Midbrain (tissue), 1 donor: ENCODE data around the gene NSD2.
A peak's percentile ranks its signal among the peaks of the same experiment; 100 is the strongest.

Source experiments
- DNase-seq: peaks from one replicate; lab custom pipeline; 2025; lab: John Stamatoyannopoulos, UW

NSD2 gene

GRCh38 chr4:1864076-1865008 is 6.9 kb upstream of the NSD2 start:
- no peak for DNase-seq

GRCh38 chr4:1866189-1866661 is 5.0 kb upstream of the NSD2 start:
- DNase-seq = no peak

- no peak for DNase-seq
Measured at GRCh38 chr4:1868293-1868692, 2.9 kb upstream of the NSD2 start.

DNA sequence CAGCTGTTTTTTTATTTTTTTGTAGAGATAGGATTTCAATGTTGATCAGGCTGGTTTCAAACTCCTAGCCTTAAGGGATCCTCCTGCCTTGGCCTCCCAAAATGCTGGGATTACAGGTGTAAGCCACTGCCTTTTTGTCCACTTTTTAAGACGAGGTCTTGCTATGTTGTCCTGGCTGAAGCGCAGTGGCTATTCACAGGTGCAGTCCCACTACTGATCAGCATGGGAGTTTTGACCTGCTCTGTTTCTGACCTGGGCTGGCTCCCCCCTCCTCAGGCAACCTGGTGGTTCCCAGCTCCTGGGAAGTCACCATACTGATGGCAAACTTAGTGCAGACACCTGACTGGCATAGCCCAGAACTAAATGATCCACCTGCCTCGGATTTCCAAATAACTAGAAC is 2.3 kb upstream of the NSD2 start:
- no peak for DNase-seq

DNA sequence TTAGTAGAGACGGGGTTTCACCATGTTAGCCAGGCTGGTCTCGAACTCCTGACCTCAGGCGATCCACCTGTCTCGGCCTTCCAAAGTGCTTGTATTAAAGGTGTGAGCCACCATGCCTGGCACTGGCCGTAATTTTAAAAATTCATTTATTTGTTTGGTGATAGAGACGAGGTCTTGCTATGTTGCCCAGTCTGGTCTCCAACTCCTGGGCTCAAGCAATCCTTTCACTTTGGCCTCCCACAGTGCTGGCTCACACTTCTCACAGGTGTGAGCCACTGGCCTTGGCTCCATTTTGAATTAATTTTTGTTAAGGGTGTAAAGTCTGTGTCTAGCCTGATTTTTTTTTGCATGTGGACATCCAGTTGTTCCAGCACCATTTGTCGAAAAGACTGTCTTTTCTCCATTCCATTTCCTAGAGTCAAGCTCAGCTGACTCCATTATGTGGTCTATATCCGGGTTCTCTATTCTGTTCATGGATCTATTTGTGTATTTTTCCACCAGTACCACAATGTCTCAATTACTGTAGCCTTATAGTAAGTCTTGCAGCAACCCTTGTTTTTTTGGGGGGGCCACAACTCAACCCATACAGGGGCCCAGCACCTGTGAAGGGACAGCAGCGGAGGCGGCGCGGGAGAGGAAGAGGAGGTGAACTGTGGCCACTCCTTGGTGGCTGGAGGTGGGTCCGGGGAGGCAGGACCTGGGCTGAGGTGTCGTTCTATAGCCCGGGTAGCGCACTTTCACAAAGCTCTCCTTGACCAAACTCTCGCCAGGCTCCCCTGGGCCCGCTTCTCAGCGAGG is 1.5 kb upstream of the NSD2 start:
- no peak for DNase-seq

DNA sequence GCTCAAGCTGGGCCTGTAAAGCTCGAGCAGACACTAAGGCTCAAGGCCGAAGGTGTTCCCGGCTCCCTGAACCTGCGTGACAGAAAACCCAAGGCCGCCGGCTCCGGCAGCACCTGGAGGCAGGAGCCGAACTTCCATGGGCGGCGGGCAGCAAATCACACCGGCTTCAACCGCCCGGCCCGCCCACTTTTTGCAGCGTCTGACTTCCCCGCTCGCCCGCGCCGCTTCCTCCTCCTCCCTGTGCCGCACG is 940 bp upstream of the NSD2 start:
- peak; percentile 66 for DNase-seq

DNA sequence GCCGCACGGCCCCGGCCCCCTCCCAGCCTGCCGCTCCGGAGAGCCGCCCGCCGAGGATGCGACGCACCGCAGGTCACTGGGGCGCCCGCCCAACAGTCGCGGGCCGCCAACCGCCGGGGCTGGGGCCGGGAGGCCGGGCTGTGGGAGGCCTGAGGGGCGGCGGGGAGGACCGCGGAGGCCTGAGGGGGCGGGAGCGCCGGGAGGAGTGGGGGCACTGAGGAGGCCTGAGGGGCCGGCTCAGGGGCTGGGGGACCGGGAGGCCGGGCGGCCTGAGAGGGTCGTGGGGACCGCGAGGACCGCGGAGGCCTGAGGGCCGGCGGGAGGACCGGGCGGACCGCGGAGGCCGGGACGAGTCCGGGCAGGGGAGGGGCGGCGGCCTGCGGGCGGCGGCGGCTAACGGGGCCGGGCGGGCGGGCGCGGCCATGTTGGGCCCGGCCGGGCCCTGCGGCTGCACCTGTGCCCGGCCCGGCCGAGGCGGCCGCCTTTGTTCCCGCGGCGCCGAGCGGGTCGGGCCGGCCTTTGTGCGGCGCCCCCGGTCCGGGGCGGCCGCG is 353 bp downstream of the NSD2 start:
- DNase-seq = no peak

- DNase-seq = no peak
Measured at GRCh38 chr4:1872870-1873269, 1.7 kb downstream of the NSD2 start.

- DNase-seq = no peak
Measured at GRCh38 chr4:1873291-1873690, 2.1 kb downstream of the NSD2 start.

- no peak for DNase-seq
Measured at GRCh38 chr4:1873776-1874175, 2.6 kb downstream of the NSD2 start.

- DNase-seq = no peak
Measured at GRCh38 chr4:1874201-1874600, 3.0 kb downstream of the NSD2 start.

DNA sequence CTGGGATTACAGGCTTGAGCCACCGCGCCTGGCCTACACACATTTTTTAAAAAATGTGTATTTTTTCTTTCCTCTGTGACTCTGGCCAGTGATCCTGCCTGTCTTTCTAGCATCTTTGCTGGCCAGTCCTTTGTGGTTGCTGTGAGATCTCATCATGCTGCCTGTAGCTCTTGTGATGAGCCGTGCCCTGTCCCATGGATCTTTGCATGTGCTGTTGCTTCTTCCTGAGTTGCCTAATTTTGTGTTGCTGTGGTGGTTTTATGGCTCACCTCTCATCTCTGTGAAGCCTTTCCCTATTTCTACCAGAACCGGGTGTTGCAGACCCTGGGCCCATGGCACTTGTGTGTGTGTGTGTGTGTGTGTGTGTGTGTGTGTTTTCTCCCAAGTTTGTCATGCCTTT is 8.3 kb downstream of the NSD2 start:
- no peak for DNase-seq

DNA sequence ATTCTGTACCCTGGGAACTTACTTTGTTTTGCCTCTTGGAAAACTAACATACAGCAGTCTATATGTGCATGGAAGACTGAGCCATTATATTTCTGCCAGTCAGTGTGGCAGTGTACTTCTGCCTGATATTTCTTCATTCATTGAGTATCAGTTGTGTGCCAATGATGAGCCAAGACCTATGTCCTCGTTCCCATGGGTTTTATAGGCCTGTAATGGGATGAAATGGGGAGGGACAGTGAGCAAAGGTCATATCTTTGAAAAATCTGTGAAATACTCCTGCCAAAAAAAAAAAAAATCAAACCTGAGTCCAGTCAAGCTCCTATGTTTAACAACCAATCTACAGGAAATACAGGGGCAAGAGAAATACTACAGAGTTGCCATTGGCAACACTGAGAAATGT is 9.1 kb downstream of the NSD2 start:
- no peak for DNase-seq

GRCh38 chr4:1882850-1883271 is 11.7 kb downstream of the NSD2 start:
- no peak for DNase-seq

DNA sequence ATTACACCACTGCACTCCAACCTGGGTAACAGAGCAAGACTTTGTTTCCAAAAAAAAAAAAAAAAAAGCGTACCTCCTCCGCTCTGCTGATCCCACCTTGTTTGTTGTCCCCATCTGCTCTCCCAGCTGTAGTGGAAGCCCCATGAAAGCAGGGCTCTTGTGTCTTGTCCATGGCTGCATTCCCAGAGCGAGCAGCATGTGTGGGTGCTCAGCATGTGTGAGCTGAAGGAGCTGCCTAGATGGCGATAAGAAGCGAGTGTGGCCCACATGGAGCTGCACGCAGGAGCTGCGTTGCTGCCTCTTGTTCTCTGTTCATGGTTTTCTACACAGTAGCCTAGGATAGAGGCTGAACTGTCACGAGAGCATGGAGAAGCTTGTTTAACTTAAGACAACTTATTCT is 12.4 kb downstream of the NSD2 start:
- no peak for DNase-seq

- no peak for DNase-seq
Measured at GRCh38 chr4:1885414-1885813, 14.2 kb downstream of the NSD2 start.

- no peak for DNase-seq
Measured at GRCh38 chr4:1887052-1887451, 15.9 kb downstream of the NSD2 start.

GRCh38 chr4:1890979-1891570 is 19.9 kb downstream of the NSD2 start:
- DNase-seq = no peak

DNA sequence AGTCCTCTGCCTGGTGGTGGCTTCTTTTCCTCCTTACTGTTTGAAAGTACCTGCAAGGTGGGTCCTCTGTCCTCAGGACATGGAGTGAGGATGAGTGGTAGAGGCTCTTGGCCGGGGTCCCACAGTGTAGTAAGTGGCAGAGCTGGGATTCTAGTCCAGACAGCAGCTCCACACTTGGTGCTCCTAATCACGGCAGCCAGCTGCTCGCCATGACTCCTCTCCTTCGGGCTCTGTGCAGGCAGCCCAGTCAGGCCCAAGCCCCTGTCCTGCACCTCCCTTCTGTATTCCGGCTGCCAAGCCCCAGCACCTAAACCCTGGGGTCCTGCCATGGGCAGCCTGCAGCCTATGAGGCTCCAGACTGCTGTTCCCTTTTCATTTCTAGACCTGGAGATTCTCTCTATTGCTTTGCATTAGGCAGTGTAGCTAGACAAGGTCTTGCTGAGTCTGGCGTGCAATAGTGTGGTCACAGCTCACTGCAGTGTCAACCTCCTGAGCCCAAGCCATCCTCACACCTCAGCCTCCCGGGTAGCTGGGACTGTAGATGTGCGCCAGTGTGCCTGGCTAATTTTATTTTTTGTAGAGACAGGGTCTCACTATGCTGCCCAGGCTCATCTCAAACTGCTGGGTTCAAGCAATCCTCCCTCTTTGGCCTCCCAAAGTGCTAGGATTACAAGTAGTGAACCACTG is 24.9 kb downstream of the NSD2 start:
- no peak for DNase-seq

- DNase-seq = no peak
Measured at GRCh38 chr4:1896658-1896991, 25.4 kb downstream of the NSD2 start.

- no peak for DNase-seq
Measured at GRCh38 chr4:1898007-1898406, 26.8 kb downstream of the NSD2 start.

DNA sequence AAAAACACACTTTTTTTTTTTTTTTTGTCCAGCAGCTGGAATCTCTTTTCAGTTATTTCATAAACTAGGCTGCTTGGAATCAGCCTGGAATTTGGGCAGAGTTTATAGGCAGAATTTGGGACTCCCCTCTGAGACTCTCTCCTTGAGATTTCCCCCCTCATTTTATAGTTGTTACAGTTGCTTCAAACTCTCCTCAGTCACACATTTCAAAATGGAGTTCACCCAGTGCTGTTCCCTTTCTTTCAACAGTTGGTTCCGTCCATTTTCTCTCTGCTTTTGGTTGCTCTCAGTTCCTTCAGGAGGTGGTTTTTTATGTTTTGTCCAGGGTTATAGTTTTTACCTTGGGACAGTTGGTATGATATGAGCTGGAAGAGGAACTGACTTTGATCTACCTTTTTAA is 27.5 kb downstream of the NSD2 start:
- no peak for DNase-seq
